HEK293 (cell line): ENCODE data around the gene SAMD4B.

ENCODE experiments used
- YY1 ChIP-seq: fragments of 450-650 bp; formaldehyde crosslinking; IDR thresholded peaks from 2 replicates; pipeline ENCODE4 v1.5.1; 2018; ENCODE audit warnings: missing biosample characterization, missing genetic modification characterization
- ZEB2 ChIP-seq: fragments of 450-650 bp; formaldehyde crosslinking; IDR thresholded peaks from 2 replicates; pipeline ENCODE4 v1.5.1; 2016; ENCODE audit warnings: missing biosample characterization, missing genetic modification characterization
- ZNF274 ChIP-seq, 2 experiments: fragments of 200-500 bp in 1 of 2; fragments of 450-650 bp in 1 of 2; sonication (Bioruptor generic) in 1 of 2; formaldehyde crosslinking in 1 of 2; IDR thresholded peaks; 2 replicates each; pipeline versions ENCODE4 v1.5.1 to v1.6.1; 2014 to 2016; ENCODE audit warnings: borderline replicate concordance in 1 of 2, inconsistent platforms in 1 of 2, low read length in 1 of 2, missing biosample characterization in 1 of 2, missing genetic modification characterization in 1 of 2
- ZNF561 ChIP-seq: fragments of 450-650 bp; IDR thresholded peaks from 2 replicates; pipeline ENCODE4 v1.5.1; 2018; ENCODE audit warnings: missing biosample characterization, missing genetic modification characterization, borderline replicate concordance
- TF ChIP-seq, protein P1 (sequence below): fragments of 450-650 bp; formaldehyde crosslinking; IDR thresholded peaks from 2 replicates; pipeline ENCODE4 v1.5.1; 2016; ENCODE audit warnings: missing biosample characterization, missing genetic modification characterization, low read depth
- TF ChIP-seq, protein P2 (sequence below): fragments of 450-650 bp; formaldehyde crosslinking; IDR thresholded peaks from 2 replicates; pipeline ENCODE4 v1.5.1; 2016; ENCODE audit warnings: missing biosample characterization, missing genetic modification characterization

DNA sequence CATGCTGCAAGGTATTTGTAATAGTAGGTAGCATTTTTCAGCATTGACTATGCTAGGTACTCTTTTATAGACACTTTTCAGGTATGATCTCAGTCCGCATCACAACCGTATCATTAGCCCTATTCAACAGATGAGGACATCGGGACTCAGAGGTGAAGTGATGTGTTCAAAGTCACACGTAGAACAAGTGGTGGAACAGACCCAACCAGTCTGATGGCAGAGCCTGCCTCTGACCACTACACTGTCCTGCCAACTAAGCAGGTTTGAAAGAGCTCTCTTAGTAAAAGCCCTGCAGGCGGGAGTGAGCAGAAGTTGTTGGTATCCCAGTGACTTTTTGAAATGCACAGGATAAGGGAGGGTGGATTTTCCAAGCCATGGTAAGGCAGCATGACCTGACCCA is 28.5 kb downstream of the SAMD4B start:
- TF ChIP-seq ZNF561 (tag by site-specific recombination) = no peak
- TF ChIP-seq, protein P1, sequence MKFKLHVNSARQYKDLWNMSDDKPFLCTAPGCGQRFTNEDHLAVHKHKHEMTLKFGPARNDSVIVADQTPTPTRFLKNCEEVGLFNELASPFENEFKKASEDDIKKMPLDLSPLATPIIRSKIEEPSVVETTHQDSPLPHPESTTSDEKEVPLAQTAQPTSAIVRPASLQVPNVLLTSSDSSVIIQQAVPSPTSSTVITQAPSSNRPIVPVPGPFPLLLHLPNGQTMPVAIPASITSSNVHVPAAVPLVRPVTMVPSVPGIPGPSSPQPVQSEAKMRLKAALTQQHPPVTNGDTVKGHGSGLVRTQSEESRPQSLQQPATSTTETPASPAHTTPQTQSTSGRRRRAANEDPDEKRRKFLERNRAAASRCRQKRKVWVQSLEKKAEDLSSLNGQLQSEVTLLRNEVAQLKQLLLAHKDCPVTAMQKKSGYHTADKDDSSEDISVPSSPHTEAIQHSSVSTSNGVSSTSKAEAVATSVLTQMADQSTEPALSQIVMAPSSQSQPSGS (tag by site-specific recombination) = no peak
- TF ChIP-seq, protein P2, sequence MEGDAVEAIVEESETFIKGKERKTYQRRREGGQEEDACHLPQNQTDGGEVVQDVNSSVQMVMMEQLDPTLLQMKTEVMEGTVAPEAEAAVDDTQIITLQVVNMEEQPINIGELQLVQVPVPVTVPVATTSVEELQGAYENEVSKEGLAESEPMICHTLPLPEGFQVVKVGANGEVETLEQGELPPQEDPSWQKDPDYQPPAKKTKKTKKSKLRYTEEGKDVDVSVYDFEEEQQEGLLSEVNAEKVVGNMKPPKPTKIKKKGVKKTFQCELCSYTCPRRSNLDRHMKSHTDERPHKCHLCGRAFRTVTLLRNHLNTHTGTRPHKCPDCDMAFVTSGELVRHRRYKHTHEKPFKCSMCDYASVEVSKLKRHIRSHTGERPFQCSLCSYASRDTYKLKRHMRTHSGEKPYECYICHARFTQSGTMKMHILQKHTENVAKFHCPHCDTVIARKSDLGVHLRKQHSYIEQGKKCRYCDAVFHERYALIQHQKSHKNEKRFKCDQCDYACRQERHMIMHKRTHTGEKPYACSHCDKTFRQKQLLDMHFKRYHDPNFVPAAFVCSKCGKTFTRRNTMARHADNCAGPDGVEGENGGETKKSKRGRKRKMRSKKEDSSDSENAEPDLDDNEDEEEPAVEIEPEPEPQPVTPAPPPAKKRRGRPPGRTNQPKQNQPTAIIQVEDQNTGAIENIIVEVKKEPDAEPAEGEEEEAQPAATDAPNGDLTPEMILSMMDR (tag by site-specific recombination) = no peak
- TF ChIP-seq YY1 (tag by site-specific recombination) = no peak
- no peak for TF ChIP-seq ZNF274 (IDR thresholded peaks at IDR 0.05; ENCODE audit: low read length)
- no peak for TF ChIP-seq ZNF274 (tag by site-specific recombination; IDR thresholded peaks at IDR 0.05; ENCODE audit: borderline replicate concordance)
- TF ChIP-seq ZEB2 (tag by site-specific recombination) = no peak
